ENCODE data around the gene SH3GL3.

The SH3GL3 gene

DNA sequence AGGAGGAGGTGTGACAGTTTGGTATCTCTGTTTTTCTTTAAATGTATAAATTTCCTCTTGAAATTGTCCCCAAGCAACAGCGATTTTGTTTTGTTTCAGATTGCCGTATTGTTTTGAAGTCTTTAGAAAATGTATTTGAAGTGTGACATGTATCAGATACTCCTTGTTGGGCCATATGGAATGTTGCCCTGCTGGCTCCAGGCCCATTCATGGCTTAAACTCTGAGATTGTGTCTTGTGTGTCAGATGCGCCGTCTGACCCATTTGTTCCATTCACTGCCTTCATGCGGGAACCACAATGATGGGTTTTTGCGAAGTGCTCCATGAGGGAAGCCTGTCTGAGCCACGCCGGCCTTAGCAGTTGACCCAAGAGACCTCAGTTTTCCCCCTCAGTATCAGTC lies 131.6 kb downstream of the SH3GL3 start:
- no peak overlapping the region for H3K4ac ChIP-seq (ENCODE audit: low read length)
- H2AFZ ChIP-seq (ENCODE audit: low read length), result no peak overlapping the region
- H2BK120ac ChIP-seq (ENCODE audit: low read depth, low read length), result no peak overlapping the region
- no peaks in the 10 kb centered on the region for H3K4me1 ChIP-seq (ENCODE audit: control insufficient read depth in 2 of 2, insufficient read depth in 1 of 2, low read depth in 1 of 2, low read length in 2 of 2)
- H2BK15ac ChIP-seq (ENCODE audit: low read length), result no peak overlapping the region
- H3K9me3 ChIP-seq (replicated peaks in 1 of 2; ENCODE audit: control insufficient read depth in 2 of 2, insufficient read depth in 1 of 2, low read depth in 1 of 2, low read length in 2 of 2), result no peaks in the 10 kb centered on the region
- DNase-seq (ENCODE audit: low spot score), result no peak
- H3K27ac ChIP-seq (replicated peaks; ENCODE audit: low read length), result no peak overlapping the region
- H3K18ac ChIP-seq (ENCODE audit: low read length), result no peak overlapping the region
- H2BK12ac ChIP-seq (ENCODE audit: low read length), result no peak overlapping the region
- WGBS, 2 donors (ENCODE audit: extremely low coverage in 2 of 2, insufficient read length in 2 of 2, insufficient replicate concordance in 1 of 2), result no CpG with 5 or more reads among the region's 8 CpGs
- H3K27me3 ChIP-seq (ENCODE audit: control insufficient read depth in 3 of 3, insufficient read depth in 3 of 3, low read depth in 1 of 3, low read length in 3 of 3), result no peaks in the 10 kb centered on the region
- no peak overlapping the region for H2AK5ac ChIP-seq (ENCODE audit: low read depth, low read length)
- no peak overlapping the region for H4K8ac ChIP-seq (ENCODE audit: low read depth, low read length)
- no peak overlapping the region for H4K91ac ChIP-seq (ENCODE audit: low read depth, low read length, poor library complexity)
- H2BK5ac ChIP-seq (ENCODE audit: low read length), result no peak overlapping the region
- H3K14ac ChIP-seq (ENCODE audit: low read length), result no peak overlapping the region
- H3K36me3 ChIP-seq (replicated peaks in 1 of 2; ENCODE audit: control insufficient read depth in 2 of 2, insufficient read depth in 2 of 2, low read length in 2 of 2), result no peaks in the 10 kb centered on the region
- H3K4me3 ChIP-seq (ENCODE audit: low read length in 2 of 2), result no peak overlapping the region
- H3K4me2 ChIP-seq (ENCODE audit: insufficient read depth, low read length, poor library complexity, severe bottlenecking), result no peak overlapping the region
- no peaks in the 10 kb centered on the region for H3K79me1 ChIP-seq (ENCODE audit: low read depth, low read length)
- no peak overlapping the region for H3K23ac ChIP-seq (ENCODE audit: low read depth, low read length, poor library complexity)
- no peak overlapping the region for H3K9ac ChIP-seq (ENCODE audit: low read depth, low read length, poor library complexity)

GRCh38 chr15:83581381-83581780 lies 134.2 kb downstream of the SH3GL3 start:
- Histone ChIP-seq H4K8ac (ENCODE audit: low read depth, low read length) (no peak overlapping the region), H2BK120ac (ENCODE audit: low read depth, low read length) (no peak overlapping the region), H3K36me3 (replicated peaks in 1 of 2; ENCODE audit: control insufficient read depth in 2 of 2, insufficient read depth in 2 of 2, low read length in 2 of 2) (no peaks in the 10 kb centered on the region), H3K4ac (ENCODE audit: low read length) (no peak overlapping the region), H2BK15ac (ENCODE audit: low read length) (no peak overlapping the region), H3K9ac (ENCODE audit: low read depth, low read length, poor library complexity) (no peak overlapping the region), H3K9me3 (replicated peaks in 1 of 2; ENCODE audit: control insufficient read depth in 2 of 2, insufficient read depth in 1 of 2, low read depth in 1 of 2, low read length in 2 of 2) (no peaks in the 10 kb centered on the region), H2AK5ac (ENCODE audit: low read depth, low read length) (no peak overlapping the region), H3K18ac (ENCODE audit: low read length) (no peak overlapping the region), H3K27ac (replicated peaks; ENCODE audit: low read length) (no peak overlapping the region), H3K27me3 (ENCODE audit: control insufficient read depth in 3 of 3, insufficient read depth in 3 of 3, low read depth in 1 of 3, low read length in 3 of 3) (no peaks in the 10 kb centered on the region), H3K23ac (ENCODE audit: low read depth, low read length, poor library complexity) (no peak overlapping the region), H3K4me1 (ENCODE audit: control insufficient read depth in 2 of 2, insufficient read depth in 1 of 2, low read depth in 1 of 2, low read length in 2 of 2) (no peaks in the 10 kb centered on the region), H3K4me3 (ENCODE audit: low read length in 2 of 2) (no peak overlapping the region), H2BK5ac (ENCODE audit: low read length) (no peak overlapping the region), H3K4me2 (ENCODE audit: insufficient read depth, low read length, poor library complexity, severe bottlenecking) (no peak overlapping the region), H2BK12ac (ENCODE audit: low read length) (no peak overlapping the region), H4K91ac (ENCODE audit: low read depth, low read length, poor library complexity) (no peak overlapping the region), H2AFZ (ENCODE audit: low read length) (no peak overlapping the region), H3K79me1 (ENCODE audit: low read depth, low read length) (no peaks in the 10 kb centered on the region), H3K14ac (ENCODE audit: low read length) (no peak overlapping the region)
- WGBS, 2 donors (ENCODE audit: extremely low coverage in 2 of 2, insufficient read length in 2 of 2, insufficient replicate concordance in 1 of 2), result no CpG with 5 or more reads among the region's 4 CpGs
- DNase-seq (ENCODE audit: low spot score), result no peak

DNA sequence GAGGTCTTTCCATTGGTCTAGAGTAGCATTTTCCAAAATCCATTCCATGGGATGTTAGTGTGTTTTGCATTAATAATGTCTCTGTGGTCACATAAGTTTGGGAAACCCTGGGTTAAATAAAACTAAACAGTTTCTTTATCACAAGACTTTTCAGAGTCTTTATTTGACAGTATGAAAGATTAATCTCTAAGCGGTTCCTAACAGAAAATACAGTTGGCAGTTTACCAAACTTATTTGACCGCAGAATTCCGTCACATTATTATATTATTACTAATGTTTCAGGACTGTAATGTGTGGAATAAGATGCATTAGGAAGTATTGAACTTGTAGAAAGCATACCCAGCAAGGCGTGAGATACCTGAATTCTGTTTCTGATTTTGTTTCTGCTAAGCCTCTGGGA lies 135.2 kb downstream of the SH3GL3 start:
- no peak overlapping the region for H2AK5ac ChIP-seq (ENCODE audit: low read depth, low read length)
- H3K4me3 ChIP-seq (ENCODE audit: low read length in 2 of 2), result no peak overlapping the region
- H4K91ac ChIP-seq (ENCODE audit: low read depth, low read length, poor library complexity), result no peak overlapping the region
- no peak overlapping the region for H2BK5ac ChIP-seq (ENCODE audit: low read length)
- no peak overlapping the region for H3K4me2 ChIP-seq (ENCODE audit: insufficient read depth, low read length, poor library complexity, severe bottlenecking)
- H2BK15ac ChIP-seq (ENCODE audit: low read length), result no peak overlapping the region
- no peak overlapping the region for H3K18ac ChIP-seq (ENCODE audit: low read length)
- H3K36me3 ChIP-seq (replicated peaks in 1 of 2; ENCODE audit: control insufficient read depth in 2 of 2, insufficient read depth in 2 of 2, low read length in 2 of 2), result no peaks in the 10 kb centered on the region
- no peak overlapping the region for H3K27ac ChIP-seq (replicated peaks; ENCODE audit: low read length)
- H3K27me3 ChIP-seq (ENCODE audit: control insufficient read depth in 3 of 3, insufficient read depth in 3 of 3, low read depth in 1 of 3, low read length in 3 of 3), result no peaks in the 10 kb centered on the region
- H4K8ac ChIP-seq (ENCODE audit: low read depth, low read length), result no peak overlapping the region
- no peaks in the 10 kb centered on the region for H3K4me1 ChIP-seq (ENCODE audit: control insufficient read depth in 2 of 2, insufficient read depth in 1 of 2, low read depth in 1 of 2, low read length in 2 of 2)
- no peak overlapping the region for H3K14ac ChIP-seq (ENCODE audit: low read length)
- DNase-seq (ENCODE audit: low spot score), result no peak
- no peak overlapping the region for H2BK12ac ChIP-seq (ENCODE audit: low read length)
- no CpG with 5 or more reads among the region's 4 CpGs for WGBS, 2 donors (ENCODE audit: extremely low coverage in 2 of 2, insufficient read length in 2 of 2, insufficient replicate concordance in 1 of 2)
- H3K9ac ChIP-seq (ENCODE audit: low read depth, low read length, poor library complexity), result no peak overlapping the region
- no peaks in the 10 kb centered on the region for H3K9me3 ChIP-seq (replicated peaks in 1 of 2; ENCODE audit: control insufficient read depth in 2 of 2, insufficient read depth in 1 of 2, low read depth in 1 of 2, low read length in 2 of 2)
- H2BK120ac ChIP-seq (ENCODE audit: low read depth, low read length), result no peak overlapping the region
- no peak overlapping the region for H3K23ac ChIP-seq (ENCODE audit: low read depth, low read length, poor library complexity)
- H3K4ac ChIP-seq (ENCODE audit: low read length), result no peak overlapping the region
- H3K79me1 ChIP-seq (ENCODE audit: low read depth, low read length), result no peaks in the 10 kb centered on the region
- H2AFZ ChIP-seq (ENCODE audit: low read length), result no peak overlapping the region

DNA sequence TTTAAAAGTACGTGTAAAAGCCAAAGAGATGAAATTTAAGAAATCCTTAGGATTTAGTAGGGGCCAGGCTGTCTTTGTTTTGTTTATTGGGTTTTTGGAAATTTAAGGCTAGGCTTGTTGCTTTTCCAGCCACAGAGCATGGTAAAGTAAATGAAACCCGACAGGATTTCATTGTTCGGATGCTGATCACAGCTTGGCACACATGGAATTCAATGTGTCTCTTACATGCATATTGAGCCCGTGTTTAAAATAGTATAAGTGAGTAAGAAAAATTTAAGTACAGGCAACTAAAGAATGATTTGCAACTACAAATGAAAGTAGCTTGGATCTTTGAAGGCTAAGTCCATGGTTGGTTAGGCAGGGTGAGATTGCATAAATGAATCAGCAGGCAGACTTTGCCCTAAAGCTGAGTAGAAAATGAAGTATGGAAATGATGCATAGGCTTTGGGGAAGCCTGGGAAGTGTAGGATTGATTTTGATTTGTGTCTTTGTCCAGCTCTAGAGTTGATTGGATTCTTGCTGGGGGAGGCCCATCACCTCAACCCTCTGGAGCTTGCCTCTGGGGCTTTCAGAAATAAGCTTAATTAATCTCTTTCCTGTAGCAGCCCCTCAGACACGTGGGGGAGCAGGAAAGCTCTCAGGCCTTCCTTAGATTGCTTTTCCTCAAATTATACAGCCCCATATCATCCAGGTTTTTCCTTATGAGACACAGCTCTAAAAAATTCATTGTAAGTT lies 138.6 kb downstream of the SH3GL3 start:
- no peaks in the 10 kb centered on the region for H3K79me1 ChIP-seq (ENCODE audit: low read depth, low read length)
- no CpG with 5 or more reads among the region's 5 CpGs for WGBS, 2 donors (ENCODE audit: extremely low coverage in 2 of 2, insufficient read length in 2 of 2, insufficient replicate concordance in 1 of 2)
- no peak for DNase-seq (ENCODE audit: low spot score)

More for the DNA sequence above, 138.6 kb downstream of the SH3GL3 start:
- Histone ChIP-seq H2BK15ac (ENCODE audit: low read length) (no peak overlapping the region), H2AK5ac (ENCODE audit: low read depth, low read length) (no peak overlapping the region), H2BK12ac (ENCODE audit: low read length) (no peak overlapping the region), H3K4me2 (ENCODE audit: insufficient read depth, low read length, poor library complexity, severe bottlenecking) (no peak overlapping the region), H3K9me3 (replicated peaks in 1 of 2; ENCODE audit: control insufficient read depth in 2 of 2, insufficient read depth in 1 of 2, low read depth in 1 of 2, low read length in 2 of 2) (no peaks in the 10 kb centered on the region), H2AFZ (ENCODE audit: low read length) (no peak overlapping the region), H3K4me1 (ENCODE audit: control insufficient read depth in 2 of 2, insufficient read depth in 1 of 2, low read depth in 1 of 2, low read length in 2 of 2) (no peaks in the 10 kb centered on the region), H4K91ac (ENCODE audit: low read depth, low read length, poor library complexity) (no peak overlapping the region), H3K27me3 (ENCODE audit: control insufficient read depth in 3 of 3, insufficient read depth in 3 of 3, low read depth in 1 of 3, low read length in 3 of 3) (no peaks in the 10 kb centered on the region), H2BK120ac (ENCODE audit: low read depth, low read length) (no peak overlapping the region), H4K8ac (ENCODE audit: low read depth, low read length) (no peak overlapping the region), H3K4me3 (ENCODE audit: low read length in 2 of 2) (no peak overlapping the region), H3K27ac (replicated peaks; ENCODE audit: low read length) (no peak overlapping the region), H3K36me3 (replicated peaks in 1 of 2; ENCODE audit: control insufficient read depth in 2 of 2, insufficient read depth in 2 of 2, low read length in 2 of 2) (no peaks in the 10 kb centered on the region), H2BK5ac (ENCODE audit: low read length) (no peak overlapping the region), H3K4ac (ENCODE audit: low read length) (no peak overlapping the region), H3K18ac (ENCODE audit: low read length) (no peak overlapping the region), H3K14ac (ENCODE audit: low read length) (no peak overlapping the region), H3K23ac (ENCODE audit: low read depth, low read length, poor library complexity) (no peak overlapping the region), H3K9ac (ENCODE audit: low read depth, low read length, poor library complexity) (no peak overlapping the region)

All from neuronal stem cell (in vitro differentiated cells).